GM12878 (cell line): ENCODE measurements around the gene ATAD3A. TPM values are rescaled to one million over a fixed set of nuclear protein-coding genes. Genes with fewer than 3 reads are reported as not detected.
A peak's percentile ranks its signal among the peaks of the same experiment; 100 is the strongest.

Experiments used
- ATAC-seq: fragments of 200-7000 bp; cut with Tn5 transposase; 3 replicates; pipeline ENCODE4 v1.9.1; 2020; ENCODE audit warnings: mild to moderate bottlenecking, moderate library complexity
- BruUV-seq: library from RNA; stranded (reverse); fragments of 400-500 nt; replicated peaks from 2 replicates; lab custom pipeline; 2021; lab: Mats Ljungman, UMichigan
- CTCF ChIA-PET: fragments of 300-600 bp; sonication (Branson Sonifier 250); formaldehyde crosslinking; extraction: SDS; loops from one replicate; lab custom pipeline; 2021; ENCODE audit warnings: inconsistent platforms; lab: Yijun Ruan, JAX
- POLR2A ChIA-PET: fragments of 350-600 bp; formaldehyde crosslinking; extraction: SDS; loops from one replicate; lab custom pipeline; 2021; ENCODE audit warnings: inconsistent platforms; lab: Charles Lee
- RAD21 ChIA-PET: fragments of 300-600 bp; sonication (Branson Sonifier 250); formaldehyde crosslinking; loops from one replicate; lab custom pipeline; 2023; ENCODE audit warnings: antibody characterized with exemption; ENCODE audit not compliant: unreplicated experiment; lab: Charles Lee
- SMC1A ChIA-PET: fragments of 300-600 bp; sonication (Branson Sonifier 250); formaldehyde crosslinking; loops from one replicate; lab custom pipeline; 2023; ENCODE audit not compliant: unreplicated experiment, uncharacterized antibody; lab: Charles Lee
- DNase-seq: peaks from one replicate; pipeline ENCODE4 v3.0.0-alpha.2; 2011; ENCODE audit warnings: low read depth, low spot score
- FAIRE-seq: peaks from 3 replicates; lab custom pipeline; 2011; peaks lifted over from hg19 to GRCh38; lab: Jason Lieb, UNC
- H2AFZ ChIP-seq: 2 replicates; pipeline ENCODE4 v1.6.0; 2011; ENCODE audit warnings: low read depth, low read length, control low read depth; ENCODE audit not compliant: control insufficient read depth
- H3K27ac ChIP-seq: 2 replicates; pipeline ENCODE4 v1.5.1; 2011; ENCODE audit warnings: control low read depth; ENCODE audit not compliant: control insufficient read depth, insufficient read depth
- H3K27me3 ChIP-seq, 2 experiments: replicated peaks in 1 of 2; 2 replicates each; pipeline versions ENCODE4 v1.6.0 to v1.6.1; 2011; ENCODE audit warnings: low read length in 1 of 2; ENCODE audit not compliant: control insufficient read depth in 2 of 2, insufficient read depth in 2 of 2
- H3K36me3 ChIP-seq, 2 experiments: 2 replicates each; pipeline ENCODE4 v1.5.1; 2011; ENCODE audit warnings: low read length in 1 of 2; ENCODE audit not compliant: control insufficient read depth in 2 of 2, insufficient read depth in 2 of 2
- H3K4me1 ChIP-seq: 2 replicates; pipeline ENCODE4 v1.6.1; 2011; ENCODE audit warnings: mild to moderate bottlenecking, low read length, moderate library complexity, mixed read lengths; ENCODE audit not compliant: control insufficient read depth, insufficient read depth
- H3K4me2 ChIP-seq: 2 replicates; pipeline ENCODE4 v1.6.0; 2011; ENCODE audit warnings: control low read depth; ENCODE audit not compliant: control insufficient read depth, insufficient read depth
- H3K4me3 ChIP-seq: fragments of 200-600 bp; sonication (generic); 2 replicates; pipeline ENCODE4 v1.5.1; 2016
- H3K79me2 ChIP-seq: 2 replicates; pipeline ENCODE4 v1.6.0; 2011; ENCODE audit warnings: low read length; ENCODE audit not compliant: control insufficient read depth, insufficient read depth
- H3K9ac ChIP-seq: 2 replicates; pipeline ENCODE4 v1.8.0; 2011; ENCODE audit warnings: low read length, control low read depth, mixed read lengths; ENCODE audit not compliant: control insufficient read depth, insufficient read depth
- H3K9me3 ChIP-seq: replicated peaks from 3 replicates; pipeline ENCODE4 v1.5.1; 2011; ENCODE audit warnings: mild to moderate bottlenecking, low read length; ENCODE audit not compliant: control insufficient read depth, insufficient read depth
- H4K20me1 ChIP-seq: 2 replicates; pipeline ENCODE4 v1.6.0; 2011; ENCODE audit not compliant: control insufficient read depth, insufficient read depth
- BACH1 ChIP-seq: fragments of 450-650 bp; IDR thresholded peaks from 2 replicates; pipeline ENCODE4 v1.6.1; 2017; ENCODE audit warnings: mild to moderate bottlenecking, borderline replicate concordance
- GATAD2B ChIP-seq: fragments of 450-650 bp; conservative IDR thresholded peaks from 2 replicates; pipeline ENCODE4 v1.6.1; 2017; ENCODE audit warnings: low read depth, mild to moderate bottlenecking, moderate library complexity
- IKZF2 ChIP-seq, 2 experiments: fragments of 450-650 bp; IDR thresholded peaks; 2 replicates each; pipeline ENCODE4 v1.6.1; 2017; ENCODE audit warnings: mild to moderate bottlenecking in 2 of 2, moderate library complexity in 2 of 2
- KAT2A ChIP-seq: conservative IDR thresholded peaks from 2 replicates; pipeline ENCODE4 v1.6.1; 2011; ENCODE audit warnings: low read depth, low read length; ENCODE audit not compliant: control insufficient read depth
- MXI1 ChIP-seq: fragments of 150-350 bp; IDR thresholded peaks from 2 replicates; pipeline ENCODE4 v1.6.1; 2011; ENCODE audit warnings: low read depth, mild to moderate bottlenecking, inconsistent platforms, low read length, improper control_type of control experiment
- MYC ChIP-seq: IDR thresholded peaks from 2 replicates; pipeline ENCODE4 v1.6.1; 2011; ENCODE audit warnings: mild to moderate bottlenecking, low read length, moderate library complexity, inconsistent platforms; ENCODE audit not compliant: insufficient read depth, insufficient replicate concordance, insufficient read length, severe bottlenecking
- PKNOX1 ChIP-seq: fragments of 450-650 bp; IDR thresholded peaks from 2 replicates; pipeline ENCODE4 v1.6.1; 2016; ENCODE audit warnings: mild to moderate bottlenecking
- RAD21 ChIP-seq: IDR thresholded peaks from 2 replicates; pipeline ENCODE4 v1.6.1; 2011; ENCODE audit warnings: mild to moderate bottlenecking, low read depth, low read length, moderate library complexity; ENCODE audit not compliant: insufficient read depth
- SIX5 ChIP-seq: IDR thresholded peaks from 2 replicates; pipeline ENCODE4 v1.6.1; 2011; ENCODE audit warnings: mild to moderate bottlenecking, low read depth, low read length, moderate library complexity; ENCODE audit not compliant: severe bottlenecking
- SMAD5 ChIP-seq: IDR thresholded peaks from 2 replicates; pipeline ENCODE4 v1.6.1; 2016; ENCODE audit warnings: antibody characterized with exemption, low read depth
- SP1 ChIP-seq: IDR thresholded peaks from one replicate; pipeline ENCODE4 v1.6.1; 2011; ENCODE audit warnings: low read depth, low read length
- YY1 ChIP-seq: IDR thresholded peaks from 2 replicates; pipeline ENCODE4 v1.6.1; 2011; ENCODE audit warnings: low read depth, mild to moderate bottlenecking, low read length
- WGBS: methylation state at CpG from one replicate; pipeline ENCODE4 v1.1.6; 2016; ENCODE audit warnings: low lambda C conversion rate; ENCODE audit not compliant: insufficient replicate concordance, insufficient coverage; ENCODE audit errors: missing lambda C conversion rate; 5-methylcytosine and 5-hydroxymethylcytosine counted together
- in situ Hi-C: fragments of 300-500 bp; cut with MboI; formaldehyde crosslinking; loops from 9 replicates; pipeline ENCODE4 v1.14.3; 2018; ENCODE audit warnings: mixed read lengths
- intact Hi-C: fragments of 100-400 bp; cut with micrococcal nuclease; formaldehyde crosslinking; loops from one replicate; pipeline ENCODE4 v1.14.2; 2022; ENCODE audit not compliant: unreplicated experiment
- polyA plus RNA-seq, 11 experiments: library from polyadenylated mRNA; depleted of rRNA in 4 of 11; unstranded in 6 of 11; stranded (reverse) in 5 of 11; fragments of >200 nt; fragmentation: Nextera tagmentation in 4 of 11; fragmentation: Illumina TruSeq in 1 of 11; extraction: Ambion mirVana in 4 of 11; extraction: Trizol in 1 of 11; gene quantifications; 1 replicate in 1 of 11; 2 replicates in 10 of 11; pipeline versions ENCODE4 v1.2.1 to v1.2.3, GENCODE V29; 2011 to 2016; ENCODE audit warnings: inconsistent platforms in 2 of 11, missing spikeins in 2 of 11, low read depth in 1 of 11
- total RNA-seq, 4 experiments: library from RNA; depleted of rRNA in 3 of 4; stranded (reverse); fragments of >200 nt in 3 of 4; fragmentation: Illumina TruSeq in 1 of 4; extraction: Trizol in 1 of 4; gene quantifications; 2 replicates each; pipeline versions ENCODE4 v1.2.1 to v1.2.3, GENCODE V29; 2013 to 2021

Gene ATAD3A
- total and polyA plus RNA-seq, 10 of the 15 experiments (the other 5 are each of a cell fraction or from before 2014, with no cell fraction given): 0.05 to 93.5 (median 38.9) TPM

DNA sequence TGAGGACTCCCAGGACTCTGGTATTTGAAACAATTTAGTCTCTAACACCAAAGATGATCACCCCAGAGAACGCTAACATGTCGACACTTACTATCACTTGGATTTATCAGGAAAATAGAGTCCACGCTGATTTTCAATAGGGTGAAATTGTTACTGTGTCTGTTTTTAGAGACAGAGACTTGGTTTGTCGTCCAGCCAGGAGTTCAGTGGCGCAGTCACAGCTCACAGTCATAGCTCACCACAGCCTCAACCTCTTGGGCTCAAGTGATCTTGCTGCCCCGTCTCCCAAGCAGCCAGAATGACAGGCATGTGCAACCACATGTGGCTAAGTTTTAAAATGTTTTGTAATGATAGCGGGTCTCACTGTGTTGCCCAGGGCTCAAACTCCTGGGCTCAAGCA lies 57.4 kb downstream of the ATAD3A start:
- no peaks in the 10 kb centered on the region for H3K27me3 ChIP-seq
- SMC1A ChIA-PET: no interaction called here
- FAIRE-seq (no peak), ATAC-seq (no peak; the same call in 2 of the 3 replicates), DNase-seq (no peak)
- H3K79me2 ChIP-seq: peaks cover 77% of the 10 kb centered on the region
- RAD21 ChIA-PET: no interaction called here
- in situ Hi-C loops (no loop called here), intact Hi-C loops (no loop called here)
- no peak overlapping the region for H2AFZ ChIP-seq
- H3K9me3 ChIP-seq: no peaks in the 10 kb centered on the region
- H3K4me1 ChIP-seq: no peaks in the 10 kb centered on the region
- H4K20me1 ChIP-seq: peaks cover 22% of the 10 kb centered on the region
- POLR2A ChIA-PET: interaction anchor here (0.6 kb wide), 1 partner anchor 106 kb away, joined by 5 read pairs; no protein-coding TSS in a partner anchor
- no peak overlapping the region for H3K9ac ChIP-seq
- no TSS peak for BruUV-seq
- no peak overlapping the region for H3K4me3 ChIP-seq
- CTCF ChIA-PET: no interaction called here
- peaks cover 10 to 27% of the 10 kb centered on the region in 2 experiments for H3K36me3 ChIP-seq
- no peak overlapping the region for H3K27ac ChIP-seq
- TF ChIP-seq PKNOX1: 0 out of 2 replicates have a peak, but pooled peaks have one; percentile 20
- TF ChIP-seq SMAD5: no peak
- TF ChIP-seq RAD21: no peak
- TF ChIP-seq, all 136 proteins: peak for 1
- no peak overlapping the region for H3K4me2 ChIP-seq
- 92% methylated on average over 7 of the region's 7 CpGs for WGBS

GRCh38 chr1:1573843-1574720 lies 62.1 kb downstream of the ATAD3A start:
- peak; percentile 38 for FAIRE-seq
- POLR2A ChIA-PET: no interaction called here
- Histone ChIP-seq H3K27me3 (no peaks in the 10 kb centered on the region), H3K4me3 (peak overlapping the region; percentile 98), H3K36me3 (peaks cover 2 to 11% of the 10 kb centered on the region in 2 experiments; a peak in 3 of 4 replicates), H3K27ac (peak overlapping the region; percentile 82), H3K4me2 (peak overlapping the region; percentile 92), H3K9ac (peak overlapping the region; percentile 94), H3K9me3 (no peaks in the 10 kb centered on the region), H4K20me1 (peaks cover 8% of the 10 kb centered on the region; the same call in 1 of the 2 replicates), H3K79me2 (peaks cover 54% of the 10 kb centered on the region), H3K4me1 (no peaks in the 10 kb centered on the region), H2AFZ (peak overlapping the region; percentile 65)
- no peak for DNase-seq
- RAD21 ChIA-PET: no interaction called here
- ATAC-seq: peak; percentile 81
- SMC1A ChIA-PET: no interaction called here
- WGBS: 2% methylated on average over 78 of the region's 96 CpGs
- CTCF ChIA-PET: no interaction called here
- in situ Hi-C loops: no loop called here
- BruUV-seq: no TSS peak
- intact Hi-C loops: loop anchor here (5.0 kb wide), 1 partner anchor 43 kb away; the partner anchor contains the start of gene MIB2
- no peak; the same call in 1 of the 2 replicates for TF ChIP-seq BACH1
- peak in 1 of 2 experiments; percentile 10; a peak in 1 of 4 replicates for TF ChIP-seq IKZF2 (IDR thresholded peaks at IDR 0.05)
- no peak for TF ChIP-seq SP1
- TF ChIP-seq PKNOX1: 0 out of 2 replicates have a peak, but pooled peaks have one; percentile 8
- TF ChIP-seq MXI1: peak; percentile 53
- TF ChIP-seq RAD21: peak; percentile 23; the same call in 1 of the 2 replicates
- TF ChIP-seq YY1: peak; percentile 98
- TF ChIP-seq SIX5: no peak
- TF ChIP-seq GATAD2B: peak; percentile 97; the same call in 1 of the 2 replicates
- peak; percentile 68 for TF ChIP-seq MYC
- no peak for TF ChIP-seq KAT2A
